ENCODE data around the gene SLC2A9. TPM values are rescaled to one million over a fixed set of nuclear protein-coding genes. Genes with fewer than 3 reads are reported as not detected.

SLC2A9 gene
- total RNA-seq, 1 donor from 2014 or later, result 3.1 TPM

DNA sequence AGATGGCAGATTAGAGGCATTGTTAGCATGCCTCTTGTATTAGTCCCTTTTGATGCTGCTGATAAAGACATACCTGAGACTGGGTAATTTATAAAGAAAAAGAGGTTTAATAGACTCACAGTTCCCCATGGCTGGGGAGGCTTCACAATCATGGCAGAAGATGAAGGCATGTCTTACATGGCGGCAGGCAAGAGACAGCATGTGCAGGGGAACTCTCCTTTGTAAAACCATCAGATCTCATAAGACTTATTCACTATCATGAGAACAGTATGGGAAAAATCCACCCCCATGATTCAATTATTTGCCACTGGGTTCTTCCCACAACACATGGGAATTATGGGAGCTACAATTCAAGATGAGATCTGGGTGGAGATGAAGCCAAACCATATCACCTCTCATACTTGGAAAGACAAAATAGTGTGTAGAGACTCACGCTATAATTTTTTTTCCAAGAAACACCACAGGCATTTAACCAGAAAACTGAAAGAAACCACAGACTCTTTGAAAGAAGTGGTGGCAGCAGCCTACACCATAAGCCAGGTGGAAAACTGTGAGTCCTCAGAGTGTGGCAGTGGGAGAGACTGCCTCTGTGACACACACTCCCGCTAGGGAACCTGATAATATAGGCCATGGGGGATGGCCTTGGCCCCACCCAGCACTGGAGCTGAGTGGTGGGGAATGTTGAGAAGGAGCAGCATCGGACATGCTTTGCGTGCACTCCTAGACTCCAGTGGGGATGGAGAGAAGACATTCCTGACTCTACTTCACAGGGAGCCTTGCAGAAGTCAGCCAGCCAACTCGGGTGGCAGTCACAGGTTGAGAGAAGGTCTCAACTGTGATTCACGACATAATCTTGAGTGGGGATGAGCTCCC is 51.5 kb downstream of the SLC2A9 start:
- H3K27ac Mint-ChIP-seq, result no peak overlapping the region
- no peak for DNase-seq (ENCODE audit: low spot score, unreplicated experiment)
- no peaks in the 10 kb centered on the region for H3K27me3 Mint-ChIP-seq
- peaks cover 9% of the 10 kb centered on the region for H3K9me3 Mint-ChIP-seq (ENCODE audit: low read depth)
- H3K4me3 Mint-ChIP-seq (ENCODE audit: low read depth), result no peak overlapping the region
- H3K36me3 Mint-ChIP-seq (ENCODE audit: insufficient read depth), result no peaks in the 10 kb centered on the region
- no peaks in the 10 kb centered on the region for H3K4me1 Mint-ChIP-seq (ENCODE audit: low read depth)
- TF ChIP-seq CTCF (IDR thresholded peaks at IDR 0.05; ENCODE audit: unreplicated experiment), result no peak

- no peaks in the 10 kb centered on the region for H3K27me3 Mint-ChIP-seq
- no peak for TF ChIP-seq CTCF (IDR thresholded peaks at IDR 0.05; ENCODE audit: unreplicated experiment)
- no peak overlapping the region for H3K4me3 Mint-ChIP-seq (ENCODE audit: low read depth)
- no peak overlapping the region for H3K27ac Mint-ChIP-seq
- H3K36me3 Mint-ChIP-seq (ENCODE audit: insufficient read depth), result no peaks in the 10 kb centered on the region
- H3K9me3 Mint-ChIP-seq (ENCODE audit: low read depth), result peaks cover 6% of the 10 kb centered on the region
- no peaks in the 10 kb centered on the region for H3K4me1 Mint-ChIP-seq (ENCODE audit: low read depth)
- no peak for DNase-seq (ENCODE audit: low spot score, unreplicated experiment)
Observed at GRCh38 chr4:9968472-9968871, 52.8 kb downstream of the SLC2A9 start.

DNA sequence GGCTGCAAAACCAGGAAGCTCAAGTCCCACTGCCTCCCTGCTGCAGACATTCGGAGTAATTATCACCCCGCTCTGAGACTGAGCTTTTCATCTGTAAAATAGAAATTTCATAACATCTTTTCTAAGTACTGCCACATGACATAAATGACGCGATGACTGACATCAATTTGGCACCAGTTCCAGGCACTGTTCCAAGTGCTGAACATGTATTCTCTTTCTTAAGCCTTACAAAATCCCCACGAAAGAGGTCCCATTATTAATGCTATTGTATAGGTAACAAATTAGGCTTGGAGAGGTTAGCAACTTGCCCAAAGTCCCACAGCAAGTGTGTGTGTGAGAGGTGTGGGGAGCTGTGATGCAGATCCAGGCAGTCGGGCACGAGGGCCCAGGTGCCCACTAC is 56.4 kb downstream of the SLC2A9 start:
- H3K36me3 Mint-ChIP-seq (ENCODE audit: insufficient read depth), result peaks cover 1% of the 10 kb centered on the region
- no peaks in the 10 kb centered on the region for H3K27me3 Mint-ChIP-seq
- no peak for DNase-seq (ENCODE audit: low spot score, unreplicated experiment)
- no peak overlapping the region for H3K4me3 Mint-ChIP-seq (ENCODE audit: low read depth)
- TF ChIP-seq CTCF (IDR thresholded peaks at IDR 0.05; ENCODE audit: unreplicated experiment), result no peak
- H3K4me1 Mint-ChIP-seq (ENCODE audit: low read depth), result no peaks in the 10 kb centered on the region
- no peak overlapping the region for H3K27ac Mint-ChIP-seq
- peaks cover 16% of the 10 kb centered on the region for H3K9me3 Mint-ChIP-seq (ENCODE audit: low read depth)

- no peaks in the 10 kb centered on the region for H3K27me3 Mint-ChIP-seq
- peaks cover 1% of the 10 kb centered on the region for H3K36me3 Mint-ChIP-seq (ENCODE audit: insufficient read depth)
- no peak for TF ChIP-seq CTCF (IDR thresholded peaks at IDR 0.05; ENCODE audit: unreplicated experiment)
- H3K4me3 Mint-ChIP-seq (ENCODE audit: low read depth), result no peak overlapping the region
- no peak for DNase-seq (ENCODE audit: low spot score, unreplicated experiment)
- H3K27ac Mint-ChIP-seq, result no peak overlapping the region
- no peaks in the 10 kb centered on the region for H3K4me1 Mint-ChIP-seq (ENCODE audit: low read depth)
- H3K9me3 Mint-ChIP-seq (ENCODE audit: low read depth), result peaks cover 14% of the 10 kb centered on the region
Observed at GRCh38 chr4:9963328-9963727, 58.0 kb downstream of the SLC2A9 start.

- Mint-ChIP-seq H3K27ac (no peak overlapping the region), H3K4me3 (ENCODE audit: low read depth) (no peak overlapping the region), H3K9me3 (ENCODE audit: low read depth) (peaks cover 14% of the 10 kb centered on the region), H3K4me1 (ENCODE audit: low read depth) (no peaks in the 10 kb centered on the region), H3K36me3 (ENCODE audit: insufficient read depth) (peaks cover 1% of the 10 kb centered on the region), H3K27me3 (no peaks in the 10 kb centered on the region)
- TF ChIP-seq CTCF (IDR thresholded peaks at IDR 0.05; ENCODE audit: unreplicated experiment), result no peak
- DNase-seq (ENCODE audit: low spot score, unreplicated experiment), result no peak
Observed at GRCh38 chr4:9962611-9963314, 58.5 kb downstream of the SLC2A9 start.

Data from progenitor cell of endocrine pancreas (in vitro differentiated cells).